Spleen (tissue), 11 donors: ENCODE data around the gene CTSG. TPM values are rescaled to one million over a fixed set of nuclear protein-coding genes. Genes with fewer than 3 reads are reported as not detected.

Experiments used
- DNase-seq: peaks from one replicate; pipeline ENCODE4 v3.0.0-alpha.2; 2020
- H3K27ac ChIP-seq, 8 donors: fragments of 200-600 bp; sonication (generic) in 7 of 8; 1 replicate in 4 of 8; 2 replicates in 4 of 8; pipeline versions ENCODE4 v1.5.0 to v1.8.0; 2016 to 2021; ENCODE audit warnings: inconsistent platforms in 4 of 8, mild to moderate bottlenecking in 4 of 8, moderate library complexity in 1 of 8
- H3K27me3 ChIP-seq, 7 donors: fragments of 200-600 bp; sonication (generic) in 6 of 7; replicated peaks in 1 of 7; 1 replicate in 4 of 7; 2 replicates in 3 of 7; pipeline versions ENCODE4 v1.5.0 to v1.8.0; 2016 to 2021; ENCODE audit warnings: inconsistent platforms in 3 of 7, mild to moderate bottlenecking in 1 of 7
- H3K36me3 ChIP-seq, 6 donors: fragments of 200-600 bp; sonication (generic) in 5 of 6; 1 replicate in 4 of 6; 2 replicates in 2 of 6; pipeline versions ENCODE4 v1.5.0 to v1.8.0; 2016 to 2021; ENCODE audit warnings: inconsistent platforms in 2 of 6
- H3K4me1 ChIP-seq, 6 donors: fragments of 200-600 bp; sonication (generic) in 5 of 6; 1 replicate in 3 of 6; 2 replicates in 3 of 6; pipeline versions ENCODE4 v1.5.0 to v1.8.0; 2016 to 2021; ENCODE audit warnings: inconsistent platforms in 3 of 6
- H3K4me3 ChIP-seq, 8 donors: fragments of 200-600 bp; sonication (generic) in 7 of 8; 1 replicate in 4 of 8; 2 replicates in 4 of 8; pipeline versions ENCODE4 v1.5.0 to v1.8.0; 2016 to 2021; ENCODE audit warnings: inconsistent platforms in 4 of 8, mild to moderate bottlenecking in 4 of 8, moderate library complexity in 2 of 8
- H3K9me3 ChIP-seq, 8 donors: fragments of 200-600 bp; sonication (generic) in 7 of 8; 1 replicate in 4 of 8; 2 replicates in 4 of 8; pipeline versions ENCODE4 v1.5.0 to v1.8.0; 2016 to 2021; ENCODE audit warnings: inconsistent platforms in 4 of 8
- POLR2A ChIP-seq, 3 donors: fragments of 450-650 bp; IDR thresholded peaks; one replicate each; pipeline ENCODE4 v1.5.1; 2017; ENCODE audit warnings: antibody characterized with exemption in 3 of 3, mild to moderate bottlenecking in 1 of 3
- POLR2AphosphoS5 ChIP-seq, 3 donors: sonication (generic); formaldehyde crosslinking; IDR thresholded peaks; one replicate each; pipeline ENCODE4 v1.5.1; 2017; ENCODE audit warnings: antibody characterized with exemption in 3 of 3
- WGBS, 5 donors: extraction: QIAGEN DNeasy Blood & Tissue Kit in 3 of 5; methylation state at CpG; one replicate each; pipeline versions ENCODE4 v1.1.5 to v1.1.7; 2013 to 2018; 5-methylcytosine and 5-hydroxymethylcytosine counted together
- intact Hi-C: fragments of 100-400 bp; cut with DNase I; formaldehyde crosslinking; loops from one replicate; pipeline ENCODE4 v1.15.0; 2023; ENCODE audit warnings: low total_unique reads
- polyA plus RNA-seq, 3 donors: library from polyadenylated mRNA; stranded (reverse); fragments of 200-250 nt; gene quantifications; one replicate each; pipeline ENCODE4 v1.2.1, GENCODE V29; 2013
- total RNA-seq, 7 donors: library from RNA; depleted of rRNA in 3 of 7; stranded (reverse); fragments of >200 nt in 3 of 7; fragmentation: NEBNext Ultra II Directional in 4 of 7; extraction: Animal tissue kit (Norgen Biotek cat#: 25700) in 4 of 7; gene quantifications; one replicate each; pipeline versions ENCODE4 v1.1.0 to v1.2.1, GENCODE V29; 2016 to 2021
- TF ChIP-seq, protein P1 (sequence below), 11 experiments: fragments of 200-600 bp in 7 of 11; fragments of 450-650 bp in 4 of 11; sonication (generic) in 4 of 11; IDR thresholded peaks in 8 of 11; conservative IDR thresholded peaks in 3 of 11; 1 replicate in 7 of 11; 2 replicates in 4 of 11; pipeline versions ENCODE4 v1.4.0 to v1.8.0; 2016 to 2021; ENCODE audit warnings: antibody characterized with exemption in 11 of 11, inconsistent platforms in 4 of 11, mild to moderate bottlenecking in 1 of 11
- donor health status: healthy with polysubstance abuse.
- donor health status: DM: no; HTN: no; CAD: no; lungs with moderate emphysema.
- donor health status: DM: no; HTN: no; CAD: no.
- donor health status: Bipolar disorder and iron deficiency.
- donor health status: healthy.
- donor health status: DM: no; HTN: no; CAD: no.
- donor health status: DM: yes; HTN: yes; CAD: no.

Gene CTSG
- total and polyA plus RNA-seq, 10 donors: 0.74 to 53.1 (median 5.1) TPM

DNA sequence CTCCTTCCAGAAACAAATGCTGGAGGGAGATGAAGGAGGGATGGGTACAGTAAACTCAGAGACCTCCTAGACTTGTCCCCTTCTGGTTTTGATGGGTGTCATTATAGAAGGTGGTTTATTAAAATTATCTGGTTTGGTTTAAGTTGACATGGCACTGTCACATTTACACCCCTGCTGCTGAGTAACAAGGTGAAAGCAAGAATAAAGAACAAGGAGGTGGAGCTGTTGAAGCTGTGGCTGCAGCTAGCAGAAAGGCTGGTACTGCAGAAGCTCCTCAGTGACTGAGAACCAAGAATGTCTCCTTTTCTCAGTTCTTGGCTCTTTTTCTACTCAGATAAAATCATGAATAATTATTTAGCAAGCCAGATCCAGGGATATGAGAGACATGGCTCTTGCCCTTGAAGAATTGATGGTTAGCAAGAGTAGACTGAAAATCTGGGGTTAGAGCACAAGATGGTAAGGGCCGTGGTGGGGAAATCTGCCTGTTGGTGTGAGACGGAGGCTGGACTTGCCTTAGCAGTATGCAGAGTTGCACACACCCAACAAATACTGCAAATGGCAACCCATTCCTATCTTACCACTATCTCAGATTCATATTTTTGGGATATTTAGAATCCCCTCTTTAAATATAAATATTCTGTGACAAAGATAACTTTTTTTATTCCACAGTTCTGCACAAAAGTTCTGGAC is 33.8 kb upstream of the CTSG start, which contains the start of gene GZMH:
TSS of gene GZMH (minus strand) at position 31 of the 690 bp plus-strand sequence. CDS start 72 bp downstream, outside the sequence.
- Histone ChIP-seq H3K27me3 (no peaks in the 10 kb centered on the region), H3K27ac (peak within 1 kb of the TSS in 5 of 8 donors; percentile 44 to 77 (median 61)), H3K9me3 (no peaks in the 10 kb centered on the region), H3K36me3 (no peaks in the 10 kb centered on the region), H3K4me3 (peak within 1 kb of the TSS in 1 of 8 donors; percentile 34), H3K4me1 (peaks cover 0 to 41% (median 31%) of the 10 kb centered on the region in 6 donors)
- 60 to 85% (median 79%) methylated on average over 2 of the region's 2 CpGs for WGBS, 5 donors
- TF ChIP-seq POLR2AphosphoS5 (IDR thresholded peaks at IDR 0.05) (peak in 1 of 3 donors; percentile 14), POLR2A (IDR thresholded peaks at IDR 0.05) (no peak)
- intact Hi-C loops: loop anchor here (5.0 kb wide), 1 partner anchor 73 kb away; no protein-coding TSS in a partner anchor
- DNase-seq: no peak

DNA sequence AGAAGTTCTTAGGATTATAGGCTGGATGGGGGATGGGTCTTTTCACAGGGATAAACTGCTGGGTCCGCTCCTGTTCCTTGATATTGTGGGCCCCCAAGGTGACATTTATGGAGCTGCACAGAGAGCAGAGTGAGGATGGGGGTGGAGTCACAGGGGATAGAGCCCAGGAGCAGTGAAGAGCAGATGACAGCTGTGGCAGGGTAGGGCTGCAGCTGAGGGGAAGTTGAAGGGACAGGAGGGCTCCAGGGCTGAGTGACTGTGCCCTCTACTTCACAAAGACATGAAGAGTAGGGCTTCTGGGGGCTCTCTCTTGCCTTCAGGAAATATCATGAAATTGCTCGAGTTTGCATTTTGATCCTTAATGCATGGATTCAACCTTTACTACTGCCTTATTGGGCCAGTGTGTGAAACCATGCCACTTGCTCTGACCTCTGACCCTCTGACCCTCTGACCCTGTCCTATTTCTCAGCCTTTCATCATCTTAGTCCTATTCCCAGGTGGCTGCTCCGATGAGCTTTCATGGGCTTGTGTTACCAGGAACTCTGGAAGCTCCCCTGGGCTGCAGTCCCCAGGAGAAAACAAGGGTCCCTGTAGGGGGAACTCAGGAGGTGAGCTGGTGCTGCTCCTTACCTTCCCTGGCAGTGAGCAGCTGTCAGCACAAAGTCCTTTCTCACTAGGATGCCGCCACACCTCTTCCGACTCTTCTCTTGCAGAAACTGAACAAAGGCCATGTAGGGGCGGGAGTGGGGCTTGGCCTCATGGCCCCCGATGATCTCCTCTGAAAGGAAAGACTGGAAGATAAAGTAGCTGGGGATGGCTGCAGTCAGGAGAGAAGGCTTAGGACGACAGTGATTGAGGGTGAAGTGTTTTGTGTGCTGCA is 31.8 kb upstream of the CTSG start:
- H3K9me3 ChIP-seq: no peaks in the 10 kb centered on the region
- peak overlapping the region in 4 of 8 donors; percentile 44 to 77 (median 62) for H3K27ac ChIP-seq
- no peak for TF ChIP-seq POLR2AphosphoS5 (IDR thresholded peaks at IDR 0.05)
- TF ChIP-seq, protein P1, sequence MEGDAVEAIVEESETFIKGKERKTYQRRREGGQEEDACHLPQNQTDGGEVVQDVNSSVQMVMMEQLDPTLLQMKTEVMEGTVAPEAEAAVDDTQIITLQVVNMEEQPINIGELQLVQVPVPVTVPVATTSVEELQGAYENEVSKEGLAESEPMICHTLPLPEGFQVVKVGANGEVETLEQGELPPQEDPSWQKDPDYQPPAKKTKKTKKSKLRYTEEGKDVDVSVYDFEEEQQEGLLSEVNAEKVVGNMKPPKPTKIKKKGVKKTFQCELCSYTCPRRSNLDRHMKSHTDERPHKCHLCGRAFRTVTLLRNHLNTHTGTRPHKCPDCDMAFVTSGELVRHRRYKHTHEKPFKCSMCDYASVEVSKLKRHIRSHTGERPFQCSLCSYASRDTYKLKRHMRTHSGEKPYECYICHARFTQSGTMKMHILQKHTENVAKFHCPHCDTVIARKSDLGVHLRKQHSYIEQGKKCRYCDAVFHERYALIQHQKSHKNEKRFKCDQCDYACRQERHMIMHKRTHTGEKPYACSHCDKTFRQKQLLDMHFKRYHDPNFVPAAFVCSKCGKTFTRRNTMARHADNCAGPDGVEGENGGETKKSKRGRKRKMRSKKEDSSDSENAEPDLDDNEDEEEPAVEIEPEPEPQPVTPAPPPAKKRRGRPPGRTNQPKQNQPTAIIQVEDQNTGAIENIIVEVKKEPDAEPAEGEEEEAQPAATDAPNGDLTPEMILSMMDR (IDR thresholded peaks at IDR 0.05 in 8 of 11, conservative IDR thresholded peaks at IDR 0.05 in 3 of 11): no peak
- no peak for TF ChIP-seq POLR2A (IDR thresholded peaks at IDR 0.05)
- no peaks in the 10 kb centered on the region for H3K27me3 ChIP-seq
- peak overlapping the region in 1 of 8 donors; percentile 34 for H3K4me3 ChIP-seq
- intact Hi-C loops: loop anchor here (5.0 kb wide), 1 partner anchor 74 kb away; no protein-coding TSS in a partner anchor
- DNase-seq: no peak
- 72 to 85% (median 79%) methylated on average over 8 of the region's 8 CpGs for WGBS, 5 donors
- no peaks in the 10 kb centered on the region for H3K36me3 ChIP-seq
- H3K4me1 ChIP-seq: peaks cover 0 to 41% (median 31%) of the 10 kb centered on the region in 6 donors

DNA sequence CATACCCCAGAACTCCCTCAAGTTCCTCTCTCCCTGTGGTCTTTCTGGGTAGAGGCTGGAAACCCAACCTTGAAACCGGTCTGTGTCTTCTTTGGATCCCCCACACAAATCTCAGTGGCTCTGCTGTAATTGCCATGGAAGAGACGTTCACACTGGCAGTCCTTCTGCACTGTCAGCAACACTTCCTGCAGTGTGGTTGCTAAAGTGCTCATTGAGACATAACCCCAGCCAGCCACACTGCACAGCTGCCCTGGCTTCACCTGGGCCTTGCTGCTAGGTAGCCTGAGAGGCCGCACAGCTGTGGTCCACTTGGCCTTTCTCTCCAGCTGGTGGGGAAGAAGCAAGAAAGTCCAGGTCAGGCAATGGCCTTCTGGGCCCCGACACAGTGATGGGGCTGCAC is 31.0 kb upstream of the CTSG start:
- no peaks in the 10 kb centered on the region for H3K36me3 ChIP-seq
- H3K9me3 ChIP-seq: no peaks in the 10 kb centered on the region
- H3K27ac ChIP-seq: peak overlapping the region in 5 of 8 donors; percentile 14 to 77 (median 61)
- peak overlapping the region in 1 of 8 donors; percentile 34 for H3K4me3 ChIP-seq
- intact Hi-C loops: loop anchor here (5.0 kb wide), 1 partner anchor 75 kb away; no protein-coding TSS in a partner anchor
- peaks cover 0 to 41% (median 31%) of the 10 kb centered on the region in 6 donors for H3K4me1 ChIP-seq
- TF ChIP-seq, protein P1 (IDR thresholded peaks at IDR 0.05 in 8 of 11, conservative IDR thresholded peaks at IDR 0.05 in 3 of 11): no peak
- TF ChIP-seq POLR2AphosphoS5 (IDR thresholded peaks at IDR 0.05): peak in 1 of 3 donors; percentile 39
- TF ChIP-seq POLR2A (IDR thresholded peaks at IDR 0.05): no peak
- H3K27me3 ChIP-seq: no peaks in the 10 kb centered on the region
- 36 to 64% (median 44%) methylated on average over 4 of the region's 4 CpGs for WGBS, 5 donors
- DNase-seq: no peak

DNA sequence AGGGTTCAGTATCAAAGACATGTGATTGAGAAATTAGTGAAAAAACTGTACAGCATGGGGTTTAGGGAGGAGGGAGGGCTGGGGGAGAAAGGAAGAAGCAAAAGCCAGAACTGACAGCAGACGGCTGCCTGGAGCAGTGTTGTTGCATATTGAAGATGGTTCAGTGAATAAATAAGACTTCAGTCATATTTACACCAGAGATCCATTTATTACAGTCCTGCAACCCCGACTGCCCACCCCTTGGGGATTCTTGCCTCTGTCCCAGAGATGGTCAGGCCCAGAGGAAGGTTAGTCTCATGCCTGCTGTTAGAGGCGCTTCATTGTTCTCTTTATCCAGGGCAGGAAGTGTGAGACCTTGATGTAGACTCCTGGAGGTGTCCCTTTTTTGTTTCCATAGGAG is 30.2 kb upstream of the CTSG start:
- intact Hi-C loops: loop anchor here (5.0 kb wide), 1 partner anchor 76 kb away; no protein-coding TSS in a partner anchor
- no peak for DNase-seq
- Histone ChIP-seq H3K27ac (peak overlapping the region in 3 of 8 donors; percentile 61 to 77 (median 63)), H3K9me3 (no peaks in the 10 kb centered on the region), H3K27me3 (no peaks in the 10 kb centered on the region), H3K36me3 (no peaks in the 10 kb centered on the region), H3K4me1 (peaks cover 0 to 41% (median 31%) of the 10 kb centered on the region in 6 donors), H3K4me3 (peak overlapping the region in 1 of 8 donors; percentile 34)
- WGBS, 5 donors: 38 to 57% (median 49%) methylated on average over 3 of the region's 3 CpGs
- TF ChIP-seq, protein P1 (IDR thresholded peaks at IDR 0.05 in 8 of 11, conservative IDR thresholded peaks at IDR 0.05 in 3 of 11): no peak
- TF ChIP-seq POLR2AphosphoS5 (IDR thresholded peaks at IDR 0.05): no peak
- TF ChIP-seq POLR2A (IDR thresholded peaks at IDR 0.05): no peak
